GM21717 (cell line): ENCODE results near the gene ANO4.

Source experiments
- ATAC-seq: cut with Tn5 transposase; IDR thresholded peaks from one replicate; pipeline ENCODE4 v1.9.1; 2021; ENCODE audit warnings: mild to moderate bottlenecking, moderate library complexity; ENCODE audit not compliant: unreplicated experiment

ANO4 gene

GRCh38 chr12:100936661-100937060 lies 142.1 kb downstream of the ANO4 start:
- ATAC-seq, result no peak

GRCh38 chr12:100940503-100940902 lies 145.9 kb downstream of the ANO4 start:
- no peak for ATAC-seq

GRCh38 chr12:100942984-100943749 lies 148.6 kb downstream of the ANO4 start:
- no peak for ATAC-seq

GRCh38 chr12:100951756-100952155 lies 157.2 kb downstream of the ANO4 start:
- no peak for ATAC-seq

DNA sequence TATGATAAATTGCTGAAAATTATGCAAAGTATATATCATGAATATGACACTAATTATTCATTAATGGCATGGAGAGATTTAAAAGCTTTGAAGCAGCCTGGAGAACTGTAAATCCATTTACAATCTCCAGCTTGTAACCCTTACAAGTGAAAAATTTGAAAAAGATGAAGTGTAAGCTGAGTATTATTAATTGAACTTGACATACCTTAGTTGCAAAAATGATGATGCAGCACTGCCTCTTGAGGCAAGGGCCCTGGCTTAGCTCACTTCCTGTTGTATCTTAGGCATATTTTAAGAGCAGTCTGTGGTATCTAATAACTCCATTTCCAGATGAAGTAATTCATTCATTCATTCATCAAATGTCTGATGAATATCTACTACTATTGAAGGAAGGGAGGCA lies 158.6 kb downstream of the ANO4 start:
- ATAC-seq, result no peak

DNA sequence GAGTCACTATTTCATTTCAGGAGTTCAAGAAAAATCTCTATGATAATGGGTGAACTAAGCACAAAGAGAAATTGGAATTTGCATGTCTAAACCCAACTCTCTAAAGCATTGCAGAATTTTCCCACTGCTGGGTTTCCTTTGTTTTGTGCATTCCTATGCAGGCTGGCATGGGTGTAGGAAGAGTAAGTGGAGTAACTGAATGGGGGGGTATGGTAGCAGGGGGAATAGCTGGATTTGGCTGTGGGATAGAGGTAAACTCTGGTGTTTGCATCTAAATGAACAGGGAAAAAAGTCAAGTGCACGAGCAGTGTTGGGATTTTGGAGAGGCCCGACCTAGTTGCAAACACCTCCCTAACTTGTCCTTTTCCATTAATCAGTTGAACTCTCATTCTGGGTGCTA lies 159.1 kb downstream of the ANO4 start:
- ATAC-seq, result no peak

GRCh38 chr12:100954118-100954517 lies 159.5 kb downstream of the ANO4 start:
- ATAC-seq, result no peak

DNA sequence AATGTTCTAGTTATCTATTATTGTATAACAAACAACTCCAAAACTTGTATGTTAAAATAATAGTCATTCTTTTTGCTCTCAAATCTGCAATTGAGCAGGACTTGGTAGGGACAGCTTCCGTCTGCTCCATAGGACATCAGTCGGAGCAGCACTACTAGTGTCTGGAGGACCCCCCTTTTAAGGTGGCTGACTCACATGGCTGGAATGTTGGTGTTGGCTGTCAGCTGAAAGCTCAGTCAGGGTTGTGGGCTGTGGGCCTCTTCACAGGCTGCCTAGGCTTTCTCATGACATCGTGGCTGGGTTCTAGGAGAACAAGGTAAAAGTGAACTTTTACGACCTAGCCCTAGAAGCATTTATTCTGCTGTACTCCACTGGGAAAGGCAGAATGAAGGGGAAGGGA lies 160.6 kb downstream of the ANO4 start:
- ATAC-seq, result no peak

DNA sequence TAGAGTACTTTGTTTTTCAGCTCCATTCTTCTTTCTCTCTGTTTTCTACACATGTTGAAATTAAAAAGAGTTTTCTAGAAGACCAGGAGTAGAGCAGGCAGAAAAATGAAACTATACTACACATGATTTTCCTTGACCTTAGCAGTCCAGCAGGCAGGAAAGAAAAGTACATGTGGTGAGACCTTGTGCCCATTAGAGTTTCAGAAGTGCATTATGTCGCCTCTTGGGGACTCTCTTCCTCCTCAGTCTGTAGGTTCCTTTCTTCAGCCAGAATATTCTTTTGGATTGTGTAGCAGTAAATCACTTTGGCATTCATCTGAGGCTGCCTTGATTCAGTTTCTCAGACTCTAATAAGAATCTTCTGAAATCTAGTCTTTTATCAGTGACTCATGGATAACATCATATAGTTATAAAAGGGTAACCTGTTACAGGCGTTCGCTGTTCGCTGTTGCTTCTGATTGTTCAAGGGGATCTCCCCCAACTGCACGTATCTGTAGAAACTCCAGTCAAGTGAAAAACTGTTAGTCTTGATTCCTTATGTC lies 161.8 kb downstream of the ANO4 start:
- ATAC-seq, result no peak

GRCh38 chr12:100959481-100959880 lies 164.9 kb downstream of the ANO4 start:
- ATAC-seq, result no peak

DNA sequence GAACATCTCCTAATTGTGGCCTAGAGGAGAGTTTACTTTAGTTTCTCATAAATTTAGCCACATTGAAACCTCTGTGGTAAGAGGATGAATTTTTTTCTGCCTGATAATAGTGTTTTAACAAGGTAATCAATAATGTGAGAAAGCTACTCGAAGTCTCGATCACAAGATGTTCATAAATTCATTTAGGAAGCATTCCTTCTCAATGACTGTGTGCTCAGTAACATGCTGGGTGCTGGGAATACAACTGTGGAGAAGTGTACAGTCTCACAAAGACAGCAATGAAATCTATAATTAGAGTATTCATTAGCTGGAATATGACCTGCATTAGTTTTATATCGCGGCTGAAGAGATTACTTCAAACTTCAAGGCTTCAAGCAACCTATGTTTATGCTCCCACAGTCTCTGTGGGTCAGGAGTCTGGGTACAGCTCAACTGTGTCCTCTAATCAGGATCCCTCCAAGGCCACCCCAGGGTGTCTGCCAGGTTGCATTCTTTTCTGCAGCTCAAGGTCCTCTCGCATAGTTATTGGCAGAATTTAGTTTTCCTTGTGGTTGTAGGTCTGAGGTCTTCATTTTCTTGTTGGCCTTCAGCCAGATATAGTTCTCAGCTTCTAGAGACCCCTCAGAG lies 167.6 kb downstream of the ANO4 start:
- ATAC-seq, result no peak

- ATAC-seq, result no peak
Measured at GRCh38 chr12:100963381-100963780, 168.8 kb downstream of the ANO4 start.

- ATAC-seq, result no peak
Measured at GRCh38 chr12:100964028-100964427, 169.5 kb downstream of the ANO4 start.

GRCh38 chr12:100967189-100967588 lies 172.6 kb downstream of the ANO4 start:
- no peak for ATAC-seq

- no peak for ATAC-seq
Measured at GRCh38 chr12:100970894-100971293, 176.3 kb downstream of the ANO4 start.

DNA sequence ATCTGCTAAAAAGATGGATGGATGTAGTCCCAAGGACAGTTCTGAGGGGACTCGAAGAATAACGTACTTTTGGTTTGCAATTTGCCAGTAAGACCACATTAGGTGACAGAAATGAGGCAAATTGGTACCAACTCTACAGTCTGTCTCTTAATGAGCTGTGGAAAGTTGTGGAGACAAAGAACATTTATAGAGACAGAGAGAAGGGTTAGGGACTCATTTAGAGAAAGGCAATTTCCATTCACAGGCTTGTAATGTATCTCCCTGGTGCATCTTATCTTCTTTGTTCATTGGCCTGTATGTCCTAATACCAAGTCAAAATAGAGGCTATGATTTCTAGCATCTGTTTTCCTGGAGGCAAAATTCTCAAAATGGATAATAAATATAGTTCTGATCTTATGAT lies 177.5 kb downstream of the ANO4 start:
- no peak for ATAC-seq

GRCh38 chr12:100974341-100974740 lies 179.8 kb downstream of the ANO4 start:
- no peak for ATAC-seq

DNA sequence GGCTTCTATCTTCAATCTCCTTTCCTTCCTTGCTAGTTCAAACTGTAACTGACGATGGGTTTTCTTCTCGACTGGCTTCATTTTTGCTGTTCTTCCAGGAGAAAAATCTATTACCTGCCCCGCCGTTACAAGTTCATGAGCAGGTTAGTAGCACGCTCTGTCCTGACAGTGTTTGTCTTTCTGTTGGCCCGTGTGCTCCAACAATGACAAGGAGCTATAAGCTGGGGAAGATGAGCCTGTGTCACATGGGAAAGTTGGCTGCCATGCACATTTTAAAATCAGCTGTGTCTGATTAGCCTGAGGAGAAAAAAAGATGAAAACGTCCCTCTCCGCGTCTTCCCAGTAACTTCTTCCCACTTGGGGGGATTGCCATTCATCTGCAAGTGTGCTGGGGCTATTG lies 180.2 kb downstream of the ANO4 start:
- no peak for ATAC-seq

GRCh38 chr12:100976735-100977134 lies 182.2 kb downstream of the ANO4 start:
- ATAC-seq, result no peak

- ATAC-seq, result no peak
Measured at GRCh38 chr12:100980856-100981255, 186.3 kb downstream of the ANO4 start.

DNA sequence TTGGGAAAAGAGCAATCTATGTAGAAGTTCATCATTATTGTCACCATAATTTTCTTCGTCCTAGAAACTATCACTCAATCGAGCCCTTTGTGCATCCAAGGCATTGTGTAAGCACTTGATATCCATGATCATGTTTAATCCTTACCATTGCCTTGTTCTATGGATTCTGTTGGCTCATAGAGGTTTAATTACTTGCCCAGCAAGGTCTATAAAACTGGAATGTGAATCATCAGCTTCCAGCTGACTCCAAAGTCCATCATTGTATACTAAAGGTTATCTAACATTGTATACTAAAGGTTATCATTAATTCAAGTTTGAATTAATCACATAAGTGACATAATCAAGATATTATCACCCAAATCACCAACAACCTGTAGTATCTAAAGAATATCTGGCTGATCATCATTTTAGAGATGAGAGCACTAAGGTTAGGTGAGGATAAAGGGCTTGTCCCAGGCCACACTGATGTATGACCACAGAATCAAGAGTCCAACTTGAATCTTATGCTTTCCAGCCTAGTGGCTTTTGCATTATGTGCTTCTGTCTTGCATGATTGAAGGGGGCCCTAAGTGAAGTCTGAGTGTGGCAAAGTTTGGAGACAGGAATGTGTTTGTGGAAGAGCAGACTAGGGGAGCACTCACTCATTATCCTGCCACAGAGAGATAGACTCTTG lies 188.1 kb downstream of the ANO4 start:
- ATAC-seq, result no peak

DNA sequence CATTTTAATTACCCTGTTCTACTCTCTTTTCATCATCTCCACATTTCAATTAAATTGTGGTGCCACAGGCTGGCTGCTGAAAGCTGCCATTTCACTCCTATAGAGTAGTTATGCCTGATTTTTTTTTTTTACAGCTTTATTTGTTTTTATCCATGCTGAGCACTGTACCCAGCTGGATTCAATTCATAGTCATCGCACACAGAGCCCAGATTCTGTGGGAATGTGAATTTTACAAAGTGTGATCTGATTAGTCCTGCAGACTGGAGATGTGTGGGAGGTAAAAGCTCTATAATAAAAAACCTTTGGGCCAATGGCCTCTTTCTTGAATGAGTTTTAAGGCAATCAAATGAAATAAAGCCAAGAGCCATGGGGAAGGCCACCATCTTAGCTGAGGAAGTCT lies 190.2 kb downstream of the ANO4 start:
- ATAC-seq, result no peak
